ENCODE results near the gene SRSF6.

SRSF6 gene

DNA sequence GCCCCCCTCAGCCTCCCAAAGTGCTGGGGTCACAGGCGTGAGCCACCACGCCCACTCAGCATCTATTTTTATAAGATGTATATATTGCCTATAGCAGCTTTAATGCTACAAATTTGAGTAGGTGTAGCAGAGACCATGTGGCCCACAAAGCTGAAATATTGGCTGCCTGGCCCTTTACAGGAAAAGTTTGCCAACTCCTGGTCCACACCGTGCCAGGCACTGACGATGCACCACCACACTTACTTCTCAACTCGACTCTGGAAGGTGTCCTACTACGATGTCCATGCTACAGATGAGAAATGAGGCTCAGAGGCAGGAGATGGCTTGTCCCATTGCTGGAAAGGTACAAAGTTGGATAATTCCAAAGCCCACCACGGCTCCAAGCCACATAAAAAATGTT, 17.2 kb upstream of the SRSF6 start:
- H3K4me3 ChIP-seq (replicated peaks; ENCODE audit: insufficient read depth, low read length), result no peak overlapping the region
- H3K27ac ChIP-seq (replicated peaks), result no peak overlapping the region
- H3K27me3 ChIP-seq (ENCODE audit: insufficient read depth, poor library complexity, severe bottlenecking), result peaks cover 2% of the 10 kb centered on the region
- TF ChIP-seq POLR2AphosphoS5 (IDR thresholded peaks at IDR 0.05; ENCODE audit: low read depth), result no peak
- TF ChIP-seq, protein P1, sequence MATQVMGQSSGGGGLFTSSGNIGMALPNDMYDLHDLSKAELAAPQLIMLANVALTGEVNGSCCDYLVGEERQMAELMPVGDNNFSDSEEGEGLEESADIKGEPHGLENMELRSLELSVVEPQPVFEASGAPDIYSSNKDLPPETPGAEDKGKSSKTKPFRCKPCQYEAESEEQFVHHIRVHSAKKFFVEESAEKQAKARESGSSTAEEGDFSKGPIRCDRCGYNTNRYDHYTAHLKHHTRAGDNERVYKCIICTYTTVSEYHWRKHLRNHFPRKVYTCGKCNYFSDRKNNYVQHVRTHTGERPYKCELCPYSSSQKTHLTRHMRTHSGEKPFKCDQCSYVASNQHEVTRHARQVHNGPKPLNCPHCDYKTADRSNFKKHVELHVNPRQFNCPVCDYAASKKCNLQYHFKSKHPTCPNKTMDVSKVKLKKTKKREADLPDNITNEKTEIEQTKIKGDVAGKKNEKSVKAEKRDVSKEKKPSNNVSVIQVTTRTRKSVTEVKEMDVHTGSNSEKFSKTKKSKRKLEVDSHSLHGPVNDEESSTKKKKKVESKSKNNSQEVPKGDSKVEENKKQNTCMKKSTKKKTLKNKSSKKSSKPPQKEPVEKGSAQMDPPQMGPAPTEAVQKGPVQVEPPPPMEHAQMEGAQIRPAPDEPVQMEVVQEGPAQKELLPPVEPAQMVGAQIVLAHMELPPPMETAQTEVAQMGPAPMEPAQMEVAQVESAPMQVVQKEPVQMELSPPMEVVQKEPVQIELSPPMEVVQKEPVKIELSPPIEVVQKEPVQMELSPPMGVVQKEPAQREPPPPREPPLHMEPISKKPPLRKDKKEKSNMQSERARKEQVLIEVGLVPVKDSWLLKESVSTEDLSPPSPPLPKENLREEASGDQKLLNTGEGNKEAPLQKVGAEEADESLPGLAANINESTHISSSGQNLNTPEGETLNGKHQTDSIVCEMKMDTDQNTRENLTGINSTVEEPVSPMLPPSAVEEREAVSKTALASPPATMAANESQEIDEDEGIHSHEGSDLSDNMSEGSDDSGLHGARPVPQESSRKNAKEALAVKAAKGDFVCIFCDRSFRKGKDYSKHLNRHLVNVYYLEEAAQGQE (IDR thresholded peaks at IDR 0.05; ENCODE audit: insufficient replicate concordance, low read depth), result no peak
- TF ChIP-seq CTCF (IDR thresholded peaks at IDR 0.05; ENCODE audit: insufficient read depth, low read length), result no peak
- no peak for DNase-seq (ENCODE audit: low read depth in 1 of 2, low spot score in 1 of 2)

- H3K4me3 ChIP-seq (replicated peaks; ENCODE audit: insufficient read depth, low read length), result no peak overlapping the region
- no peak for DNase-seq (ENCODE audit: low read depth in 1 of 2, low spot score in 1 of 2)
- H3K27me3 ChIP-seq (ENCODE audit: insufficient read depth, poor library complexity, severe bottlenecking), result peaks cover 2% of the 10 kb centered on the region
- H3K27ac ChIP-seq (replicated peaks), result no peak overlapping the region
- no peak for TF ChIP-seq CTCF (IDR thresholded peaks at IDR 0.05; ENCODE audit: insufficient read depth, low read length)
- TF ChIP-seq GABPA (IDR thresholded peaks at IDR 0.05; ENCODE audit: low read depth), result no peak
- TF ChIP-seq SPI1 (IDR thresholded peaks at IDR 0.05; ENCODE audit: borderline replicate concordance, low read depth), result no peak
- TF ChIP-seq POLR2AphosphoS5 (IDR thresholded peaks at IDR 0.05; ENCODE audit: low read depth), result no peak
- TF ChIP-seq, protein P1 (IDR thresholded peaks at IDR 0.05; ENCODE audit: insufficient replicate concordance, low read depth), result no peak
Observed at GRCh38 chr20:43442282-43442880, 15.3 kb upstream of the SRSF6 start.

GRCh38 chr20:43444107-43444506, 13.6 kb upstream of the SRSF6 start:
- no peak for DNase-seq (ENCODE audit: low read depth in 1 of 2, low spot score in 1 of 2)
- Histone ChIP-seq H3K4me3 (replicated peaks; ENCODE audit: insufficient read depth, low read length) (no peak overlapping the region), H3K27me3 (ENCODE audit: insufficient read depth, poor library complexity, severe bottlenecking) (peaks cover 2% of the 10 kb centered on the region), H3K27ac (replicated peaks) (no peak overlapping the region)
- TF ChIP-seq GABPA (IDR thresholded peaks at IDR 0.05; ENCODE audit: low read depth) (no peak), CTCF (IDR thresholded peaks at IDR 0.05; ENCODE audit: insufficient read depth, low read length) (no peak), POLR2AphosphoS5 (IDR thresholded peaks at IDR 0.05; ENCODE audit: low read depth) (no peak), SPI1 (IDR thresholded peaks at IDR 0.05; ENCODE audit: borderline replicate concordance, low read depth) (no peak)
- TF ChIP-seq, protein P1 (IDR thresholded peaks at IDR 0.05; ENCODE audit: insufficient replicate concordance, low read depth), result no peak
